PC-9 (cell line): ENCODE data around the gene ALK. TPM values are rescaled to one million over a fixed set of nuclear protein-coding genes. Genes with fewer than 3 reads are reported as not detected.

ENCODE experiments used
- BruUV-seq: library from RNA; stranded (reverse); fragments of 400-500 nt; replicated peaks from 2 replicates; lab custom pipeline; 2021; lab: Mats Ljungman, UMichigan
- CTCF ChIA-PET: fragments of 300-600 bp; sonication (Branson Sonifier 250); formaldehyde crosslinking; loops from one replicate; lab custom pipeline; 2022; ENCODE audit warnings: antibody characterized with exemption; lab: Charles Lee
- POLR2A ChIA-PET: fragments of 300-600 bp; sonication (Branson Sonifier 250); formaldehyde crosslinking; loops from one replicate; lab custom pipeline; 2022; ENCODE audit warnings: antibody characterized with exemption; ENCODE audit not compliant: unreplicated experiment; lab: Charles Lee
- DNase-seq, 2 experiments: peaks; one replicate each; pipeline versions ENCODE4 v3.0.0 to v3.0.0-alpha.2; 2015 to 2022; ENCODE audit warnings: mixed read lengths in 1 of 2
- H2AFZ ChIP-seq: fragments of 200-600 bp; sonication (generic); 2 replicates; pipeline ENCODE4 v1.8.1; 2017; ENCODE audit warnings: antibody characterized with exemption
- H3F3A ChIP-seq: fragments of 200-600 bp; sonication (generic); 2 replicates; pipeline ENCODE4 v1.8.1; 2017; ENCODE audit warnings: antibody characterized with exemption, mild to moderate bottlenecking, low read depth; ENCODE audit not compliant: insufficient read depth
- H3K27ac ChIP-seq: fragments of 200-600 bp; sonication (generic); 2 replicates; pipeline ENCODE4 v1.6.1; 2016; ENCODE audit warnings: mixed run types
- H3K27me3 ChIP-seq: fragments of 200-600 bp; sonication (generic); 2 replicates; pipeline ENCODE4 v1.6.1; 2016; ENCODE audit warnings: low read depth, mixed run types; ENCODE audit not compliant: insufficient read depth
- H3K36me3 ChIP-seq: fragments of 200-600 bp; sonication (generic); 2 replicates; pipeline ENCODE4 v1.6.1; 2016; ENCODE audit warnings: low read depth, mixed run types
- H3K4me1 ChIP-seq: fragments of 200-600 bp; sonication (generic); replicated peaks from 2 replicates; pipeline ENCODE4 v1.6.1; 2016; ENCODE audit warnings: mixed run types; ENCODE audit not compliant: insufficient read depth
- H3K4me2 ChIP-seq: fragments of 200-600 bp; sonication (generic); 2 replicates; pipeline ENCODE4 v1.6.1; 2017; ENCODE audit warnings: mixed run types
- H3K4me3 ChIP-seq: fragments of 200-600 bp; sonication (generic); 2 replicates; pipeline ENCODE4 v1.6.1; 2016; ENCODE audit warnings: mixed run types
- H3K79me2 ChIP-seq: fragments of 200-600 bp; sonication (generic); 2 replicates; pipeline ENCODE4 v1.6.1; 2017; ENCODE audit warnings: low read depth, mixed run types
- H3K9me2 ChIP-seq: fragments of 200-600 bp; sonication (generic); 2 replicates; pipeline ENCODE4 v1.8.1; 2017; ENCODE audit warnings: mild to moderate bottlenecking; ENCODE audit not compliant: insufficient read depth
- H3K9me3 ChIP-seq: fragments of 200-600 bp; sonication (generic); 2 replicates; pipeline ENCODE4 v1.8.1; 2016; ENCODE audit warnings: low read depth; ENCODE audit not compliant: insufficient read depth
- H4K20me1 ChIP-seq: fragments of 200-600 bp; sonication (generic); 2 replicates; pipeline ENCODE4 v1.8.1; 2017; ENCODE audit not compliant: insufficient read depth
- CTCF ChIP-seq: fragments of 200-600 bp; sonication (generic); conservative IDR thresholded peaks from 2 replicates; pipeline ENCODE4 v1.6.1; 2017; ENCODE audit warnings: mixed run types, antibody characterized with exemption, mild to moderate bottlenecking, moderate library complexity
- EZH2 ChIP-seq: fragments of 200-600 bp; sonication (generic); IDR thresholded peaks from 2 replicates; pipeline ENCODE4 v1.8.0; 2017; ENCODE audit warnings: antibody characterized with exemption, low read depth
- intact Hi-C: fragments of 100-400 bp; cut with micrococcal nuclease; formaldehyde crosslinking; loops from one replicate; pipeline ENCODE4 v1.10.0; 2022; ENCODE audit not compliant: unreplicated experiment
- total RNA-seq: library from RNA; stranded (reverse); gene quantifications from 2 replicates; pipeline ENCODE4 v1.2.3, GENCODE V29; 2021

The ALK gene
- total RNA-seq, 1 experiment from 2014 or later: not detected

- ChIA-PET CTCF (no interaction called here), POLR2A (no interaction called here)
- no peaks in the 10 kb centered on the region for H3K9me2 ChIP-seq
- H3K79me2 ChIP-seq: no peaks in the 10 kb centered on the region
- H2AFZ ChIP-seq: no peak overlapping the region
- H3K27me3 ChIP-seq: peaks cover 44% of the 10 kb centered on the region
- no peak for DNase-seq
- H3F3A ChIP-seq: no peaks in the 10 kb centered on the region
- H3K36me3 ChIP-seq: no peaks in the 10 kb centered on the region
- intact Hi-C loops: no loop called here
- H3K4me1 ChIP-seq: no peaks in the 10 kb centered on the region
- BruUV-seq: no TSS peak
- H3K4me3 ChIP-seq: no peak overlapping the region
- TF ChIP-seq EZH2: no peak
- TF ChIP-seq CTCF: no peak
- no peak overlapping the region for H3K4me2 ChIP-seq
- H4K20me1 ChIP-seq: no peaks in the 10 kb centered on the region
- H3K27ac ChIP-seq: no peak overlapping the region
- no peaks in the 10 kb centered on the region; the same call in 1 of the 2 replicates for H3K9me3 ChIP-seq
Measured at GRCh38 chr2:29643196-29643595, 278.2 kb downstream of the ALK start.

- no TSS peak for BruUV-seq
- no peaks in the 10 kb centered on the region for H3K9me2 ChIP-seq
- no peaks in the 10 kb centered on the region for H3K79me2 ChIP-seq
- H3K9me3 ChIP-seq: no peaks in the 10 kb centered on the region; the same call in 1 of the 2 replicates
- no peak overlapping the region for H2AFZ ChIP-seq
- H3K27me3 ChIP-seq: peaks cover 66% of the 10 kb centered on the region
- no peak for DNase-seq
- POLR2A ChIA-PET: no interaction called here
- no peaks in the 10 kb centered on the region for H3K4me1 ChIP-seq
- no peaks in the 10 kb centered on the region for H3K36me3 ChIP-seq
- no peak overlapping the region for H3K27ac ChIP-seq
- TF ChIP-seq EZH2 (no peak), CTCF (no peak)
- H3K4me3 ChIP-seq: no peak overlapping the region
- no peaks in the 10 kb centered on the region for H4K20me1 ChIP-seq
- H3F3A ChIP-seq: no peaks in the 10 kb centered on the region
- no peak overlapping the region for H3K4me2 ChIP-seq
- intact Hi-C loops: no loop called here
- CTCF ChIA-PET: no interaction called here
Measured at GRCh38 chr2:29640360-29640759, 281.0 kb downstream of the ALK start.

- H3F3A ChIP-seq: no peaks in the 10 kb centered on the region
- POLR2A ChIA-PET: no interaction called here
- no peak overlapping the region for H3K4me3 ChIP-seq
- BruUV-seq: no TSS peak
- no peaks in the 10 kb centered on the region for H3K4me1 ChIP-seq
- intact Hi-C loops: no loop called here
- TF ChIP-seq CTCF (no peak), EZH2 (no peak)
- H2AFZ ChIP-seq: no peak overlapping the region
- H3K4me2 ChIP-seq: no peak overlapping the region
- H3K36me3 ChIP-seq: no peaks in the 10 kb centered on the region
- H3K9me2 ChIP-seq: no peaks in the 10 kb centered on the region
- no peaks in the 10 kb centered on the region for H4K20me1 ChIP-seq
- no peak overlapping the region for H3K27ac ChIP-seq
- H3K79me2 ChIP-seq: no peaks in the 10 kb centered on the region
- no peak for DNase-seq
- peaks cover 66% of the 10 kb centered on the region for H3K27me3 ChIP-seq
- CTCF ChIA-PET: no interaction called here
- no peaks in the 10 kb centered on the region; the same call in 1 of the 2 replicates for H3K9me3 ChIP-seq
Measured at GRCh38 chr2:29638641-29639040, 282.7 kb downstream of the ALK start.
